T follicular helper cell (primary cell): ENCODE results near the gene ING4.
A peak's percentile ranks its signal among the peaks of the same experiment; 100 is the strongest.

ENCODE experiments used
- DNase-seq: peaks from one replicate; pipeline ENCODE4 v3.0.0-alpha.2; 2020; ENCODE audit warnings: low read depth

The ING4 gene

DNA sequence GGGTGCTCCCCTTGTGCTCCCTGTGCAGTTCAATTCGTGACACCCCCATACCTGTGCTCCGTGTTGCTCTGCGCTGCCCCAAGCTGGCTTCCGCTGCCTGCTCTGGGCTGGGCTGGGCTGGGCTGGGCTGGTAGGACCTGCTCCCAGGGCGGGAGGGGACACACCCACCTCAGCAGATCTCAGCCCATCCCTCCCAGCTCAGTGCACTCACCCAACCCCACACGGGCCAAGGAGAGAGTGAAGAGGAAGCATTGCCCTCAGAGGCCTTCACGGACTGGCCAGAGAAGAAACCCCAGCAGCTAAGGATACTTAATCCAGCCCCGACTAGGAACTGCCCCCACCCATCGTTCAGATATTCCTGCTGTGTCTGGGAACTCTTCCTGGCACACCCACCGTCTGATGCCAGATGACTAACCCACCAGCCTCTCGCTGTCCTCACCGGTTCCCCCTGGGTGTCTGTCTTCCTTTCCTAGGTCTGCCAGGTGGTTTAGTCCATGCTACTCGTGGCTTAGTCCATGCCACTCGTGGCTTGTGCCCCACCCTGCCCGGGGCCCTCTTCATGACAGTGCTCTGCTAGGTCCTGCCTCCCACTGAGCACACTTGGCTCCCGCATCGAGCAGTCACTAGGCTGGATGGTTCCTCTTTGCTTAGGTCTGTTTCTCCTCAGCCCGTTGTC, 26.9 kb downstream of the ING4 start, which contains the start of gene LPAR5:
Gene LPAR5, minus strand, starts transcription at position 104 of the 676 bp plus-strand sequence. CDS start 14,711 bp downstream, outside the sequence.
- no peak for DNase-seq

DNA sequence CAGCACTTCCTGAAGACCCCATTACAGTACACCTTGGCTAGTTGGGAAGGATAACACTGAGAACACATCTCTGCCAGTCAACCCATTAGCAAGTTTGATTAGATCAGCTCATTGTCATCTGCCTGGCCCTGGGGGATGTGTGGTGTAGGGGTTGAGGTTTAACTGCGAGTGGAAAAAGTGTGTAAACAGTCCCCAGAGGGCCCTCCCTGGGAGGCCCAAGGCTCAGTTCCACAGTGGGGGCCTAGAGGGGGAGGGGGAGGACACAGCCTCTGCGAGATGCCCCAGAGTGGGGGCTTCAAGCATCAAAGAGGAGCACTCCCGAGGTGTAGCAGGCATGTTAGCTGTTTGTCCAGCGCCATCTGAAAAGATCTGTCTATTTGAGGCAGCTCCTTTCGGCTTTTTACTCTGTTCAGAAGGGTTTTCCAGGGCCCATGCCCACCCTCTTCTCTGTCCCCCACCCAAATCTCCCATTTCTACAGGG, 27.5 kb downstream of the ING4 start:
- no peak for DNase-seq

DNA sequence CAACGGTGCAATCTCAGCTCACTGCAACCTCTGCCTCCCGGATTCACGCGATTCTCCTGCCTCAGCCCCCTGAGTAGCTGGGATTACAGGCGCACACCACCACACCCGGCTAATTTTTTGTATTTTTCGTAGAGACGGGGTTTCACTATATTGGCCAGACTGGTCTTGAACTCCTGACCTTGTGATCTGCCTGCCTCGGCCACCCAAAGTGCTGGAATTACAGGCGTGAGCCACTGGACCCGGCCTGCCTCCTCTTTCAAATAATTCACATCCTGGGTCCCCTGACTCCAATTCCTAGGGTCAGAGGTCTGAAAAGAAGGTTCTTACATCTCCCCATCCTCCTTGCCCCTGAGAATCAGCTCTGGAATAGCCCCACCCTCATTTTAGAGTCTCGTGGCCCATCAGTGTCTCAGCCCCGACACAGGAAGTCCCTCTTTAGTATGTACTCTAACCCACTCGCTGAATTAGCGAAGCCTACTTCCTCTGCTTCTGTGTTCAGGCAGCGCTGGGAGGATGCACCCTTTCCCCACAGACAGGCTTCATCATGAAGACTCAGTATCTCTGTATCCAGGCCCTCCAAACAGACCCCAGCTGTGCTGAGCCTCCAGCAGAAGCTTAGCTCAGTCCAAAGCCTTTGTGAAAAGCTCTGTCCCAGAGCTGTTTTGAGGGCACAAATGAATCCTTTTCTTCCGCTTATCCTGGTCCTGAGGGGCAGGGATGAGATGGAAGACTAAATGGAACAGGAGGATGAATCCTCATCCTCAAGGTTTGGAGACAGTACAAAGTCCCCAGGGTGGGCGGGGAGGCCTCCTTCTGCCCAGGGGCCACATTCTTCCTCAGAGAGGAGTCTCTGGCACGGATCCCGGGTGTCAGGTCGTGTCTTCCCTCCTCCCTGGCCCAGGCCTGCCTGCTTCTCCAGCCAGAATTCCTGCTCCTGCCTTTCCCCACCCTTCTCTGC, 30.6 kb downstream of the ING4 start:
- DNase-seq: no peak

DNA sequence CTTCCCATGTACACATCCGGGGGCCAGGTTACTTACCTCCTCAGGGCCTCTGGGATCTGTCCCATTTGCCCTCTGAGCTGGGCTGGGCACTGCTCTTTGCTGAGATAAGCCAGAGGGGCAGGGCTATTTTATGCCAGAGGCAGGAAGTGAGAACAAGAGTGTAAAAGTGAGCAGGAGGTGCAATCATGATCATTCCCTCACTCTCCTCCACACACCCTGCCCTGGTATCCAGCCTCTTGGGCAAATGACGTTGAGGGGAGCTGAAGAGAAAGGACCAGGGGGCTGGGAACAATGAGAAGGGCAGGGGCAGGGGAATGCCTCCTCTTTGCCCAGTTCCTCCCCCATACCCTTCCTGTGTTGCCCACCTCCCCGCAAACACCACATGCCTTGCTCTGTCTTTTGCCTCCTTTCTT, 31.4 kb downstream of the ING4 start:
- DNase-seq: no peak

DNA sequence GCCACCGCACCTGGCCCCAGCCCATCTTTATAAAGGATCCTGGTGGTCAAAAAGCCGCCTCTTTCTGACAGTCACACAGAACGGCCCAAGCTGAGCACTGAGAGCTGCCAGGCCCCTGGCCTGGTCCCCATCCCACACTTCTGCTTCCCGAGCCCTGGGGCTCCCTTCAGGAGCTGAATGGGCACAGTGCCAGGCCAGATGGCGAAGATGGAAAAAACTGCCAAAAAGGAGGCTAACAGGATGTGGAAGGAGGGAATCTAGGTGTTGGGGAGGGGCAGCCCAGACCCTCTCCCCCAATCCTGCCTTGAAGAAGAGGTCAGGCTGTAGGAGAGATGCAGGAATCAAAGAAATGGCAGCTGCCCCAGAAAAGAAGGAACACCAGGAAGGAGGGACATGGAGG, 32.2 kb downstream of the ING4 start:
- no peak for DNase-seq

DNA sequence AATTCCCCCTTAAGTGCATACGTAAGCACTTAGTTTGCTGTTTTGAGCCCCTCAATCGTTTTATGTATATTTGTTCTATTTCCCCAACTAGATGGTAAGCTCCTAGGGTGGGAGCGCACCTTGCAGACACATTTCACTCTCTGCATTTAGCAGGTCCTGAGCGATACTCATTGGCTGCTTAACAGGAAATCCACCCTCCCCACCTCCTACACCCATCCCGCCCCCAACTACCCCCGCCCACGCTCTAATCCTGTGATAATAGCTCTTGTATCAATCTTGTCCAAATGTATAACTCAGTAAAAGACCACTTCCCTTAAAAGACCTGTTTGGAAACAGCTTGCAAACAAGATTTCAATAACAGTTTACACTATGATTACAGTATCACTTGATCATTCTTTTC, 35.3 kb downstream of the ING4 start:
- no peak for DNase-seq

DNA sequence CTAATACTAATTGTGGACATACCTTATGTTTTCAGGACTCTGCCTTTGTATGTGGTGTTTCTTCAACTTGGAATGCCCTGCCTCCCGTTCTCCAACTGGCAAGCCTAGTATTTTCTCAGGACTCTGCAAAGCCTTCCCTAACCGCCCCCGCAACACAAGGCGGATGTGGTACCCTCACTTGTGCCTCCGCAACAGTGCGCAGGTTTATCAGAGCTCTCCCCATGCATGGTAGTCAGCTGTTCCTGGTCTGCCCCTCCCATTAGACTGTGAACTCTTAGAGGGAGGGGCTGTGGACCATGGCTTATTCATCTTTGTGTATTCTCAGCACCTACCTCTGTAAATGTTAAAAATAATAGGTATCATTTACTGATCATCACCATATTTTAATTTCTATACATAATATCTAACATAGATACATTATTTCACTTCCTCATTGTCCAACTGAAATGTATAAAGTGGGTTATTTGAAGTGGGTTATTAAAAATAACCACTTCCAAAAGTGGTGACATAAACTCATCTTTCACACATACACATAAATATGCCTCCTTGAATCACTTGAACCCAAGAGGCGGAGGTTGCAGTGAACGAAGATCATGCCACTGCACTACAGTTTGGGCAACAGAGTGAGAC, 36.1 kb downstream of the ING4 start:
- DNase-seq: no peak

DNA sequence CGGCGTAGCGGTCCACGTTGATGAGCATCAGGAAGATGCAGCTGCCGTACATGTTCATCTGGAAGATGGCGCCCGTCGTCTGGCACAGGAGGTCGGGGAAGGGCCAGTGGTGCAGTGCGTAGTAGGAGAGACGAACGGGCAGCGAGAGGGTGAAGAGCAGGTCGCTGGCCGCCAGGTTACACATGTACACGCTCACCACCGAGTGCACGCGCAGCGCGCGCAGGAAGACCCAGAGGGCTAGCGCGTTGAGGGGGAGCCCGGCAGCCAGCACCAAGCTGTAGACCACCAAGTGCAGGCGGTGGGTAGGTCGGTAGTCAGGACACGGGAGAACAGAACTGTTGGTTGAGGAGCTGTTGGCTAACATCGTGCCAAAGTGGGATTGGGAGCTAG, 42.0 kb downstream of the ING4 start:
- no peak for DNase-seq

DNA sequence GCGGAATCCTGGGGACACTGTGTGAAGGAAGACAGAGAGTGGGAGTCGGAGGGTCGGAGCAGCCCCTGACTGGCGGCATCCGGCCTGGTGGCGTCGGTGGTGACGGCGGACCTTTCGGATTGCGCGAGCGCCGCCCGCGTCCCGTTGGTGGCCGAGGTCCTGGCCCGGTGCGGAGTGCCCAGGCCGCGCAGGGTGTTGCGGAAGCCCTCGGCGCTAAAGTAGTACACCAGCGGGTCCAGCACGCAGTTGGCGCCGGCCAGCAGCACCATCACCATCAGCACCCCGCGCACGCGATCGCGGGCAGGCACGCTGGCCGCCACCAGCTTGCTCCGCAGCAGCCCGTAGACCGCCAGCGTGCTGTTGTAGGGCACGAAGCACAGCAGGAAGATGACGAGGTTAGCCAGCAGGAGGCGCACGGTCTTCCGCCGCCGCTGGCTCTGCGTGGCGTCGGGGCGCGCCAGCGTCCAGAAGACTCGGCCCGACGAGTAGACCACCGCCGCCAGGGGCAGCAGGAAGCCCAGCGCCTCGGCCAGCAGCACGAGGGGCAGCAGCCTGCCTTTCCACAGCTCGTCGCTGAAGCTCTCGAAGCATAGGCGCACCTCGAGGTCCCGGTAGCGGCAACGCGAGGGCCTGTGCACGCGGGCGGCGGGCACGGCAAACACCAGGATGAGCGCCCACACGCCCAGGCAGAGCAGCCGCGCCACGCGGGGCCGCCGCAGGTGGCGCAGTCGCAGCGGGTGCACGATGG, 42.6 kb downstream of the ING4 start:
- no peak for DNase-seq

DNA sequence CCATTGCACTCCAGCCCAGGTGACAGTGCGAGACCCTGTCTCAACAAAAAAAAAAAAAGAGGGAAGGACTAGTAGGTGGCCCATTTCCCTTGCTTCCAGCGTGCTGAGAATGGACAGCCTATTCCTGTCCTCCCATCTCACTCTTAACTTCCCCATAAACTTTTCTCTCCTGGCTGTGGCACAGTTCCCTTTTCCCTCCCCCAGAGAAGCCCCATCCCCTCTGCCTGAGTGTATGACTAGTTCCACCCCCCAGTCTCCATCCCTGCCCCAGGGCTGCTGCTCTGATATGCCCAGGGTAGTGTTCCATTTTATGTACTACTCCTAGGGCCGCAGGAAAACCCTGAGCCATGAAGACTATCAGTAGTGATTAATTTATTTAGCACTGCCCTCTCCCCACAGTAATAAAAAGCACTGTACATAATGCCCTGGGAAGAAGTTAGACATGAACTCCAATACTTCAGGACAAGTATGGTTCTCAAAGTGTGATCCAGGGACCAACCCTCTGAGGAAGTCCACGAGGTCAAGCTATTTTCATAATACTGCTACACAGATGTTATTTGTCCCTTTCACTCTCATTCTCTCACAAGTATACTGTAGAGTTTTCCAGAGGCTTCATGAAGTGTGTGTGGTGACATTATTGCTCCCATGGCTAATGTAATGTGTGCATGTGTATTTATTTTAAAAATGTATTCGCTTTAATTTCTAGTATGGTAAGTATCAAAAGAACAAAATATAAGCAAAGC, 44.3 kb downstream of the ING4 start:
- DNase-seq: no peak

DNA sequence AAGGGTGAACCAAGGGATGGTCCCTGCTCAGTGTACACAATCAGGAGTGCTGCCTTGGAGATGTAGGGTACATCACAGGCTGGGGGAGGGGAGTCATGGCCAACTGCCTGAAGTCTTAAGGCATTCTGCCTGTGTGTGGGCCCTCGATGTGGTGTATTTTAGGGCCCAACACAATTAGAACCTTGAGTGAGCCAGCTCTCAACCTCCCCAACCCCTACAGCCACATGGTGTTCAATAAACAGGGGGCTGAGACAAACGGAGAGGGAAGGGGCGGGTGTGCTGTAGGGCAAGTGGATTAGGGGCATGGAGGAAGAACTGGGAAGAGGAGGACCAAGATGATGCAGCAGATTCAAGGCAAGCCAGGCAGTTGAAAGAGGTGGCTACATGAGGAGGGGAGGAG, 47.1 kb downstream of the ING4 start:
- DNase-seq: no peak

DNA sequence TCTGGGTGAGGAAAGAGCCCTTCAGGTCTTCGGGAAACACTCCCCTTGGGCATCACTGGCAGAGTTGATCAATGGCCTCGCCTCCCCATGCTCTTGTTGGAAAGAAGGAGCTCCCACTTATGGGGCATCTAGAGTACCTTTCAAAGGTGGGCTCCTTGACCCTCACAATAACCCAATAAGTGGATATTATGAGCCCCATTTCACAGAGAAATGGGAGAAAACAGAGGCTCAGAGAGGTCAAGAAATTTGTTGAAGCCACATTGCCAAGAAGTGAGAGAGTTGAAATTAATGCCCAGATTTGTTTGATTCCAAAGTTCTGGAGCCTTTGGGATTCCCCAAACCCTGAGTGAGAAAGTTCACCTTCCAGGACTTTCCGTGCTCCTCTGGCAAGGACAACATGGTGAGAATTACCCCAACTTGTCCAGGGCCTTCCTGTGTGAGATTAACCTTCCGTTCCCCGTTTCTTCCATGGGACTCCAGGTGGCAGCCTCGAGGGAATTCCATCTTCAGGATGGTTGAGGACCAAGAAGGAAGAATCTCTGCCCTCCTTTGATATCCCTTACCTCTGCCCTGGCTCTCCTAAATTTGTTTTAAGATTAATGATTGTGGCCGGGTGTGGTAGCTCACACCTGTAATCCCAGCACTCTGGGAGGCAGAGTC, 48.3 kb downstream of the ING4 start:
- no peak for DNase-seq

DNA sequence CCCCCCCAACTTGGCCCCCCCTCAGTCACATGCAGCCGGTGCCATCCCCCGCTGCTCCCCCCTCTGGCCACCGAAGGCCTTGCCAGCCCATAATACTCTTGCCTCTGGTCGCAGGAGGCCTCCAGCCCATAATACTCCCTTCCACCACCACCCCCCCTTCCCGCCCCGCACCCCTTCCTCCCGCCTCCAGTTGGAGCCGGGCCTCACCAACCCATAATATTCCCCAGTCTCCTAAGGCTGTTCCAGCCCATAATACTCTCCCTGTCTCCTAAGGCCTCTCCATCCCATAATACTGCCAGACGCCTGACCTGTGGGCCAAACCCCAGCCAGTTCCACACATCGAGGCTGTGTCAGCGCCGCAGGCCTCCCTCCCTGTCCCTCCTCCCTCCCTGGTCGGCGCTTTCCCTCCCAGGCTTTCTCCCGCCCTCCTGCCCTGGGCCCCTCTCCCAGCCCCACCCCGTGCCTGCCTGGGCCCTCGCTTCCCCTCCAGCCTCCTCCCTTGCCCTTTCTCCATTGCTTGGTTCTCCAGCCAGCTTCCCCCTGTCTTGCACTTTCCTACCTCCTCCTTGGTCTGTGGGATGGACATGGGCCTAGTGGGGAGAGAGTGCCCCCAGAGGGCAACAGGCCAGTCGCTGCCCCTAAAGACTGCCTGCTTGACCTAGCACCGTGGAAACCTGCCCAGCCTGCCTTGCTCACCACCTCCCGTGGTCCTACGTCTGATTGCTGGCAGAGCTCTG, 49.0 kb downstream of the ING4 start:
- DNase-seq: no peak

DNA sequence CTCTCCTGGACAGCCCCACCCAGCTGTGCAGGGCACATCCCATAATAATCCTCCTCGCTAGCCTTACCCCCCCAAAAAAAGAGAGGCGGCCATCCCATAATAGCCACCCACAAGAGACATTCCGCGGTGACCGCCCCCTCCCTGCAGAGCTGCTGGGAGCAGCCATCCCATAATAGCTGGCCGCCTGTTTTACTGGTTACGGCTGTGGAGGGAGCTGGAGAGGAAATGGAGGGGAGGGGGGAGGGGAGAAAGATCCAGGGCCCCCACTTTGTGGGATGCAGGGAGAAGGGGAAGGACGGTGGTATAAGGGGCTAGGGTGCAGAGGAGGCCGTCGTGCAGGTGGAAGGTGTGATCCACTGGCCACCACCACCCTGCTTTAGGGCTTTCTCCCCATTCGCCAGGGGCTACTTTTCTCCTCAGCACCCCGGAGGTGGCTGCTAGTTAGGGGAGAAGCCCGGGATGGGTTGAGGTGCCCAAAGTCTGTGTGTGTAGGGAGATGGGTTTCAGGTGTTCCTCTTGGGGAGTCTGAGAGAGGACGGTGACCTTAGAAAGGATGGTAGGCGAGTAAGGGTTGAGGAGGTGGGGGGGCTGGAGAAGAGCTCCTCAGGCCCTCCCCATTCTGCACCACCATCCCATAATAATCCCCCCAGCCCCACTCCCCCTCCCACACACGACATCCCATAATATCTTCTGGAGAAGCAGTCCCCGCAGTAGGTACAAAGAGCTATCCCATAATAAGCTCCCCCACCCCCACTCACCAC, 49.7 kb downstream of the ING4 start:
- DNase-seq: no peak

DNA sequence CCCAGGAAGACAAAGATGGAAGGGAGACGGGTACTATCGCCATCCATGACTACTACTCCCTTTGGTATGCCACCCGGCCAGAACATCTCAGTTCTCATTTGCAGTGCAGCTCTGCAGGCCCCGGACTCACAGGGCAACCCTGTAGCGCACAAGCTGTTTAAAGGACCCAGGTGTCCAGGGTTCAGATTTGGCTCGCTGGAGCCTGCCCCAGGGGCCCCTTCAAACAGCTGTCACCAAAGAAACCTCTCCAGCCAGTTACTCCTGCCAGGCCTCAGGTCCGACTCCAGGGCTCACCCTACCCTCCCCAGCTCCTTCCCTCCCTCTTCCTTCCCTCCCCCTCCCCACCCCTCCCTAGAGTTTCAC, 50.3 kb downstream of the ING4 start:
- DNase-seq: no peak

DNA sequence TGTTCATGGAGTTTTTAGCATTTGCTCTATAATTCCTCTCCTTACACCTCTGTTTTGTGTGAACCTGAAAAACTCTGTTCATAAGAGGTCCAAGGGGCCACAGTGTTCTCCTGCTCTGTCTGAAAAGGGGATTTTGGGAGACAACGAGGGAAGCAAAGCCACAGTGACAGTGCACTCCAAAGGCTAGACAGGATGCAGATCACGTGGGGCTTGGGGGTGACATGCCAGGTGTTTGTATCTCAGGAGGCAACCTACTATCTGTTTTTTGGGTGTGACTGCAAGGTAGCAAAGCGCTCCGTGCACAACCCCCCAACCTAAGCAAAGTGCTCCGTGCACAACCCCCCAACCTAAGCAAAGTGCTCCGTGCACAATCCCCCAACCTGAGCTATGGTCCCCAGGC, 50.7 kb downstream of the ING4 start:
- peak; percentile 33 for DNase-seq

DNA sequence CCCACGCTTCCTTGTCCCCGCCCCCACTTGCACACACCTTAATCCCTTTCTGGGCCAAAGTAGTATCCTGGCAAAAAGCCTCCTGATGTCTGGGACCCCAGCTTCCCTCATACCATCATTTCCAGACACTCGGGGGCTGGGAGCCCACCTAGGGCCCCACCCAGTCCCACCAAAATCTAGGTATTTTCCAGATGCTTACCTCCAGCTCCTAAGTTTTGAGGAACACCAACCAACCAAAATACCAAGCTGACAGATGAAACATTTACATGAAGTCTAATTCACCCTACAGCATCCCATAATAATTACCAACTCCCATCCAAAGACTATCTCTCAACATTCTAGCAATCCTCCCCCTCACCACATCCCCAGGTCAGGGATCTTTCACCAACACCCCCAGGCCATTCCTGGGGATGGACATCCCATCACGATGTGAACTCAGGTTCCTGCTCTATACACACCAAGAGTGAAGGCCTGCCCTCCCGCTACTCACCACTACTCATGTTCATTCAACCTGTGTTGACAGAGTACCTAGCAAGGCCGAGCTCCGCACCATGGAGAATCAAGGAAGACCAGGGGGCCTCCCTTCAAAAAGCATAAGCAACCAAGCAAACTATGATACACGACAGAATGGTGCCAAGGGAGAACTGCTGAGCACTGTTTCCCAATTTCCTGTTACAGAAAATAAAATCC, 54.2 kb downstream of the ING4 start:
- no peak for DNase-seq

DNA sequence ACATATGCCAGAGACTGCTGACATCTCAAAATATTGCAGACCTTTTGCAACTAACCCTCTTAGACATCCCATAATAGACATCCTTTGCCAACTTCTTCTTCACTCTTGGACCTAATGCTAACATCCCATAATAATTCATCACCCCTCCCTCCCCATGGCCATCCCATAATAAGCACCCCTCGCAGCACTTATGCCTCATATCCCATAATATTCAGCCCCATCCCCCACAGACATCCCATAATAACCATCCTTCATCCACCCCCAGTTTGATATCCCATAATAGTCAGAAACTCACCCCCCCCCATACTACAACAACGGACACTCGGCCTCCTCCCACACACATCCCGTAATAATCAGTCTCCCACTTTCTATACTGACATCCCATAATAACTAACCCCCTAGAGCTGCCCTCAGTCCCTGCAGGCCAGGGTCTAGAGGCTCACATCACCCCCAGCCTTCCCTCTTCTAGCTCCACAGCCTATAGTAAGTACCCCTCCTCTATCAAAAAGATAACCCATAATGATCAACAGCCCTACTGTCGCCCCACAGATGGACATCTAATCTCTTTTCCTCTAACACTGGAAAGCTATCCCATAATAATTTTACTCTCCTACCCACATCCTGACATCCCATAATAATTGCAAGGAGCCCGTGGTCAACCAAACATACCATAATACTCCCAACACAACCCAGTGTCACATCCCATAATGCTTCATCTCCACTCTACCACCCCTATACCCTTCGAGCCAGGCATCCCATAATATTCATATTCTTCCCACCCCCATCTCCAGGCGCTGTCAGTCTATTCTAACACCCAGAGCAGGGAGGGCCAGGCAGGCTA, 54.9 kb downstream of the ING4 start:
- peak; percentile 62 for DNase-seq
